Measurements from ENCODE around the gene FGD6. TPM values are rescaled to one million over a fixed set of nuclear protein-coding genes. Genes with fewer than 3 reads are reported as not detected.
A peak's percentile ranks its signal among the peaks of the same experiment; 100 is the strongest.

FGD6 gene
- total and polyA plus RNA-seq, 2 donors (not counting 1 experiment from before 2014, with no cell fraction given) = 1.2 to 8.4 TPM

GRCh38 chr12:95203487-95204030, 13.7 kb downstream of the FGD6 start:
- H3K4me1 Mint-ChIP-seq = peaks cover 46% of the 10 kb centered on the region
- H3K9me3 ChIP-seq (ENCODE audit: control extremely low read depth in 1 of 3, control insufficient read depth in 2 of 3, insufficient read depth in 1 of 3, low read length in 2 of 3) = no peaks in the 10 kb centered on the region
- WGBS (ENCODE audit: insufficient coverage) = no CpG with 5 or more reads among the region's 1 CpG
- no peak overlapping the region for H2AFZ ChIP-seq (ENCODE audit: insufficient read depth, low read depth, low read length, poor library complexity, severe bottlenecking)
- peak overlapping the region; percentile 38 for H3K4me3 Mint-ChIP-seq
- no peaks in the 10 kb centered on the region for H3K36me3 ChIP-seq (replicated peaks in 1 of 2; ENCODE audit: control extremely low read depth in 1 of 2, control insufficient read depth in 1 of 2, extremely low read depth in 1 of 2, insufficient read depth in 2 of 2, low read length in 1 of 2)
- no peak overlapping the region for H3K4me2 ChIP-seq (replicated peaks; ENCODE audit: low read depth, low read length, poor library complexity, severe bottlenecking)
- H3K9ac ChIP-seq (ENCODE audit: low read length) = no peak overlapping the region
- POLR2A ChIA-PET = no interaction called here
- H3K27ac Mint-ChIP-seq = peak overlapping the region; percentile 64
- no peaks in the 10 kb centered on the region for H3K79me2 ChIP-seq (ENCODE audit: control insufficient read depth, insufficient read depth, low read length)
- H3K4me3 ChIP-seq (ENCODE audit: control extremely low read depth in 1 of 5, extremely low read depth in 1 of 5, insufficient read depth in 1 of 5, low read depth in 2 of 5, low read length in 4 of 5) = no peak overlapping the region
- intact Hi-C loops (cut with micrococcal nuclease) = no loop called here
- no peaks in the 10 kb centered on the region for H3K27me3 Mint-ChIP-seq
- CTCF ChIA-PET = no interaction called here
- no peak for TF ChIP-seq EZH2 (IDR thresholded peaks at IDR 0.05; ENCODE audit: borderline replicate concordance, insufficient read depth, low read depth, low read length, poor library complexity, severe bottlenecking)
- no peak for TF ChIP-seq CTCF (IDR thresholded peaks at IDR 0.05)
- H3K27ac ChIP-seq (ENCODE audit: low read length in 2 of 2) = no peak overlapping the region
- no peaks in the 10 kb centered on the region for H3K9me3 Mint-ChIP-seq (ENCODE audit: insufficient read depth)
- DNase-seq (no peak), ATAC-seq (ENCODE audit: low read depth) (no peak)
- H3K27me3 ChIP-seq (replicated peaks in 1 of 4; ENCODE audit: control extremely low read depth in 1 of 4, control insufficient read depth in 3 of 4, insufficient read depth in 4 of 4, low read length in 3 of 4) = no peaks in the 10 kb centered on the region
- H4K20me1 ChIP-seq (ENCODE audit: control insufficient read depth, insufficient read depth, low read length, poor library complexity, severe bottlenecking) = no peaks in the 10 kb centered on the region
- H3K4me1 ChIP-seq (ENCODE audit: control insufficient read depth in 2 of 2, insufficient read depth in 2 of 2, low read length in 2 of 2) = peaks cover 4 to 13% of the 10 kb centered on the region in 2 donors

GRCh38 chr12:95202691-95203486, 14.4 kb downstream of the FGD6 start:
- no peak for DNase-seq
- intact Hi-C loops (cut with micrococcal nuclease) = no loop called here
- Histone ChIP-seq H2AFZ (ENCODE audit: insufficient read depth, low read depth, low read length, poor library complexity, severe bottlenecking) (peak overlapping the region; percentile 44), H3K4me1 (ENCODE audit: control insufficient read depth in 2 of 2, insufficient read depth in 2 of 2, low read length in 2 of 2) (peaks cover 4 to 13% of the 10 kb centered on the region in 2 donors), H3K36me3 (replicated peaks in 1 of 2; ENCODE audit: control extremely low read depth in 1 of 2, control insufficient read depth in 1 of 2, extremely low read depth in 1 of 2, insufficient read depth in 2 of 2, low read length in 1 of 2) (no peaks in the 10 kb centered on the region), H3K27me3 (replicated peaks in 1 of 4; ENCODE audit: control extremely low read depth in 1 of 4, control insufficient read depth in 3 of 4, insufficient read depth in 4 of 4, low read length in 3 of 4) (no peaks in the 10 kb centered on the region), H3K27ac (ENCODE audit: low read length in 2 of 2) (no peak overlapping the region), H3K9me3 (ENCODE audit: control extremely low read depth in 1 of 3, control insufficient read depth in 2 of 3, insufficient read depth in 1 of 3, low read length in 2 of 3) (no peaks in the 10 kb centered on the region), H3K4me2 (replicated peaks; ENCODE audit: low read depth, low read length, poor library complexity, severe bottlenecking) (peak overlapping the region; percentile 51), H3K4me3 (ENCODE audit: control extremely low read depth in 1 of 5, extremely low read depth in 1 of 5, insufficient read depth in 1 of 5, low read depth in 2 of 5, low read length in 4 of 5) (peak overlapping the region in 1 of 5 experiments; percentile 3), H3K79me2 (ENCODE audit: control insufficient read depth, insufficient read depth, low read length) (no peaks in the 10 kb centered on the region), H4K20me1 (ENCODE audit: control insufficient read depth, insufficient read depth, low read length, poor library complexity, severe bottlenecking) (no peaks in the 10 kb centered on the region), H3K9ac (ENCODE audit: low read length) (peak overlapping the region; percentile 21)
- WGBS (ENCODE audit: insufficient coverage) = no CpG with 5 or more reads among the region's 3 CpGs
- H3K27ac Mint-ChIP-seq = peak overlapping the region; percentile 64
- POLR2A ChIA-PET = interaction anchor here (0.6 to 1.4 kb wide), 2 partner anchors 8 to 14 kb away, joined by 4 read pairs; partner anchors contain the start of genes FGD6 and VEZT
- peaks cover 49% of the 10 kb centered on the region for H3K4me1 Mint-ChIP-seq
- no peaks in the 10 kb centered on the region for H3K9me3 Mint-ChIP-seq (ENCODE audit: insufficient read depth)
- no peak for ATAC-seq (ENCODE audit: low read depth)
- no peak for TF ChIP-seq EZH2 (IDR thresholded peaks at IDR 0.05; ENCODE audit: borderline replicate concordance, insufficient read depth, low read depth, low read length, poor library complexity, severe bottlenecking)
- TF ChIP-seq CTCF (IDR thresholded peaks at IDR 0.05) = no peak
- H3K4me3 Mint-ChIP-seq = peak overlapping the region; percentile 38
- H3K27me3 Mint-ChIP-seq = no peaks in the 10 kb centered on the region
- CTCF ChIA-PET = interaction anchor here (2.2 kb wide), 1 partner anchor 12 kb away, joined by 7 read pairs; no protein-coding TSS in a partner anchor
